HG02763 (cell line): ENCODE data around the gene SMIM13.

Experiments
- ATAC-seq: cut with Tn5 transposase; IDR thresholded peaks from one replicate; pipeline ENCODE4 v1.9.1; 2021; ENCODE audit warnings: mild to moderate bottlenecking, moderate library complexity; ENCODE audit not compliant: unreplicated experiment

SMIM13 gene

DNA sequence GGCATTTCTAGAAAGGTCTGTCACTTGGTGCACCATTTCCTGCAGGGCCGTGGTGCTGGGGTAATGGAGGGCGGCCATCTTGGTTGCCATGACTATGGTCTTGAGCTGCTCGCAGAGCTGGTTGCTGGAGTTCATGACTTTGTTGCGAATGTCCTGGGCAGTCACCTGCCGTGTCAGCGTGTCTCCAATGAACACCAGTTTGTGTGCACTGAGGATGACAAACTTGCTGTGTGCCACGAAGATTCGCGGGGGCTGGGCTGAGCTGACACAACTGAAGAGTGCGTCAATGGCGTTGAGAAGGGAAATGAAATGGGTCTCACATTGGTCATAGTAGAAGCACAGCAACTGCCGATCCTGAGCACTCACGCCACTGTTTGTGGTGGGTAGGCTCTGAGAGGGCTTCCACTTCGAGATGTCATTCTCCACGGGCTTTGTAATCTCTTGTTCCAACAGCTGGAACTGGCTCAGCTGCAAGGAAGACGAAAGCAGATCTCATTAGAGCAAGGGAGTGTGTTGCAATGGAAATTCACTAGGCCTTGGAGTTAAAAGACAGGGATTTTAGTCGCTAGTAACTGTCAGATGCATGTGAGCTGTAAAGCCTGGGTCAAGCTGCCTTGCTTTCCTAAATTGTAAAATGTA, 91.7 kb downstream of the SMIM13 start:
- no peak for ATAC-seq

GRCh38 chr6:11187301-11187700, 93.7 kb downstream of the SMIM13 start:
- ATAC-seq: no peak
